GM23248 (cell line): ENCODE measurements around the gene TMEM14A. TPM values are rescaled to one million over a fixed set of nuclear protein-coding genes. Genes with fewer than 3 reads are reported as not detected.
A peak's percentile ranks its signal among the peaks of the same experiment; 100 is the strongest.

Experiments
- DNase-seq: peaks from one replicate; pipeline ENCODE4 v3.0.0-alpha.2; 2015
- H2AFZ ChIP-seq: fragments of 200-600 bp; sonication (generic); 2 replicates; pipeline ENCODE4 v1.6.1; 2016; ENCODE audit warnings: antibody characterized with exemption
- H3F3A ChIP-seq: fragments of 200-600 bp; sonication (generic); 2 replicates; pipeline ENCODE4 v1.6.1; 2016; ENCODE audit warnings: mild to moderate bottlenecking, antibody characterized with exemption, mixed run types; ENCODE audit not compliant: insufficient read depth
- H3K27ac ChIP-seq: fragments of 200-600 bp; sonication (generic); 2 replicates; pipeline ENCODE4 v1.5.1; 2016; ENCODE audit warnings: mild to moderate bottlenecking
- H3K27me3 ChIP-seq: fragments of 200-600 bp; sonication (generic); replicated peaks from 2 replicates; pipeline ENCODE4 v1.6.1; 2016; ENCODE audit warnings: mild to moderate bottlenecking; ENCODE audit not compliant: insufficient read depth
- H3K36me3 ChIP-seq: fragments of 200-600 bp; sonication (generic); 2 replicates; pipeline ENCODE4 v1.6.1; 2016; ENCODE audit warnings: low read depth, mild to moderate bottlenecking
- H3K4me1 ChIP-seq: fragments of 200-600 bp; sonication (generic); 2 replicates; pipeline ENCODE4 v1.6.1; 2016; ENCODE audit warnings: mild to moderate bottlenecking; ENCODE audit not compliant: insufficient read depth
- H3K4me2 ChIP-seq: fragments of 200-600 bp; sonication (generic); one replicate; pipeline ENCODE4 v1.6.1; 2016; ENCODE audit warnings: mild to moderate bottlenecking; ENCODE audit not compliant: unreplicated experiment
- H3K4me3 ChIP-seq: fragments of 200-600 bp; sonication (generic); 2 replicates; pipeline ENCODE4 v1.5.1; 2016; ENCODE audit warnings: mild to moderate bottlenecking
- H3K79me2 ChIP-seq: fragments of 200-600 bp; sonication (generic); 2 replicates; pipeline ENCODE4 v1.6.1; 2016; ENCODE audit warnings: mild to moderate bottlenecking; ENCODE audit not compliant: insufficient read depth
- H3K9ac ChIP-seq: fragments of 200-600 bp; sonication (generic); 2 replicates; pipeline ENCODE4 v1.6.1; 2016; ENCODE audit warnings: mild to moderate bottlenecking
- H3K9me2 ChIP-seq: fragments of 200-600 bp; sonication (generic); 2 replicates; pipeline ENCODE4 v1.6.1; 2016; ENCODE audit warnings: mixed run types, mild to moderate bottlenecking, moderate library complexity; ENCODE audit not compliant: insufficient read depth
- H3K9me3 ChIP-seq: fragments of 200-600 bp; sonication (generic); one replicate; pipeline ENCODE4 v1.6.1; 2017; ENCODE audit warnings: low read depth
- H4K20me1 ChIP-seq: fragments of 200-600 bp; sonication (generic); 2 replicates; pipeline ENCODE4 v1.6.0; 2016; ENCODE audit not compliant: insufficient read depth
- EZH2 ChIP-seq: fragments of 200-600 bp; sonication (generic); IDR thresholded peaks from 2 replicates; pipeline ENCODE4 v1.6.1; 2018; ENCODE audit warnings: antibody characterized with exemption, mild to moderate bottlenecking; ENCODE audit not compliant: insufficient read depth, poor library complexity, severe bottlenecking
- EZH2phosphoT487 ChIP-seq: fragments of 200-600 bp; sonication (generic); IDR thresholded peaks from 2 replicates; pipeline ENCODE4 v1.6.1; 2018; ENCODE audit warnings: antibody characterized with exemption, moderate library complexity, mild to moderate bottlenecking, low read depth; ENCODE audit not compliant: insufficient read depth
- WGBS, 2 experiments: methylation state at CpG; one replicate each; pipeline ENCODE4 v1.1.6; 2015 to 2017; ENCODE audit warnings: low lambda C conversion rate in 2 of 2, low coverage in 1 of 2; ENCODE audit errors: missing lambda C conversion rate in 2 of 2; 5-methylcytosine and 5-hydroxymethylcytosine counted together
- in situ Hi-C: fragments of 300-500 bp; cut with MboI; formaldehyde crosslinking; loops from 2 replicates; pipeline ENCODE4 v1.15.0; 2020
- polyA plus RNA-seq: library from polyadenylated mRNA; unstranded; fragments of >200 nt; fragmentation: Nextera tagmentation; extraction: Ambion mirVana; gene quantifications from 2 replicates; pipeline ENCODE4 v1.2.1, GENCODE V29; 2016
- total RNA-seq: library from RNA; depleted of rRNA; stranded (reverse); fragments of >200 nt; shearing (Covaris generic); gene quantifications from 2 replicates; pipeline ENCODE4 v1.2.3, GENCODE V29; 2014

Gene TMEM14A
- total and polyA plus RNA-seq, 2 experiments from 2014 or later, result 64.0 to 95.1 TPM

DNA sequence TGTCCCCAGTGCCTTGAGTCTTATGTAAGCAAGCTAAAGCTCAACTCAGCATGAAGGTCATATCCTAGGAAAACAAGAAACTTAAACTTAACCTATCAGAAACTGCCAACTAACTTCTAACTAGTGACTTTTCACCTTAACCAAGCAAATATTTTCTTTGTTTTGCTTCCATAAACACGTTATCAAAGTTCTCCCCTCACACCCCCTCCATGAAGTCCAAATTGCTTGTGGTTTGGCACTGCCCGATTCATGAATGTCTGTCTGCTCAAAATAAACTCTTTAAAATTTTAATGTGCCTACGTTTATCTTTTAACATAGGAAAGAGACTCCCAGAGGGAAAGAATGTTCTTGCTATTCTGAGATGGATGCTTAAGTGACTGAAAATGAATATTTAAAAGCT, 57.5 kb downstream of the TMEM14A start:
- Histone ChIP-seq H3K4me2 (no peak overlapping the region), H2AFZ (no peak overlapping the region), H3K79me2 (no peaks in the 10 kb centered on the region), H3K4me1 (peaks cover 35% of the 10 kb centered on the region), H3F3A (peaks cover 24% of the 10 kb centered on the region), H4K20me1 (no peaks in the 10 kb centered on the region), H3K27ac (no peak overlapping the region), H3K9ac (no peak overlapping the region), H3K36me3 (no peaks in the 10 kb centered on the region), H3K9me3 (no peaks in the 10 kb centered on the region), H3K27me3 (no peaks in the 10 kb centered on the region), H3K9me2 (no peaks in the 10 kb centered on the region), H3K4me3 (no peak overlapping the region)
- TF ChIP-seq EZH2phosphoT487 (no peak), EZH2 (no peak)
- peak; percentile 7 for DNase-seq
- 25 to 35% methylated on average over 3 of the region's 3 CpGs for WGBS, 2 experiments
- in situ Hi-C loops, result no loop called here

- H3K9ac ChIP-seq, result no peak overlapping the region
- no peaks in the 10 kb centered on the region for H3K9me2 ChIP-seq
- WGBS, 2 experiments, result 77 to 87% methylated on average over 1 of the region's 1 CpG
- H3K9me3 ChIP-seq, result no peaks in the 10 kb centered on the region
- H3K36me3 ChIP-seq, result no peaks in the 10 kb centered on the region
- no peaks in the 10 kb centered on the region for H4K20me1 ChIP-seq
- in situ Hi-C loops, result no loop called here
- TF ChIP-seq EZH2phosphoT487, result no peak
- no peak for TF ChIP-seq EZH2
- H3K4me3 ChIP-seq, result no peak overlapping the region
- DNase-seq, result no peak
- peaks cover 12% of the 10 kb centered on the region for H3F3A ChIP-seq
- no peak overlapping the region for H3K4me2 ChIP-seq
- H2AFZ ChIP-seq, result no peak overlapping the region
- no peak overlapping the region for H3K27ac ChIP-seq
- H3K79me2 ChIP-seq, result no peaks in the 10 kb centered on the region
- H3K4me1 ChIP-seq, result peaks cover 23% of the 10 kb centered on the region
- H3K27me3 ChIP-seq, result no peaks in the 10 kb centered on the region
These were observed 58.7 kb downstream of the TMEM14A start for GRCh38 chr6:52729576-52729975.

GRCh38 chr6:52731719-52732118, 60.8 kb downstream of the TMEM14A start:
- no peaks in the 10 kb centered on the region for H3K9me3 ChIP-seq
- no peak overlapping the region for H3K27ac ChIP-seq
- H3K27me3 ChIP-seq, result no peaks in the 10 kb centered on the region
- H3K9ac ChIP-seq, result no peak overlapping the region
- no peak for DNase-seq
- no peaks in the 10 kb centered on the region for H3F3A ChIP-seq
- no peak overlapping the region for H2AFZ ChIP-seq
- no peaks in the 10 kb centered on the region for H3K79me2 ChIP-seq
- H4K20me1 ChIP-seq, result no peaks in the 10 kb centered on the region
- 0 out of 2 replicates have a peak, but pooled peaks cover 4% of the 10 kb centered on the region for H3K4me1 ChIP-seq
- in situ Hi-C loops, result no loop called here
- TF ChIP-seq EZH2phosphoT487, result no peak
- TF ChIP-seq EZH2, result no peak
- 64 to 78% methylated on average over 6 of the region's 6 CpGs for WGBS, 2 experiments
- H3K4me2 ChIP-seq, result no peak overlapping the region
- H3K9me2 ChIP-seq, result no peaks in the 10 kb centered on the region
- no peak overlapping the region for H3K4me3 ChIP-seq
- H3K36me3 ChIP-seq, result no peaks in the 10 kb centered on the region

DNA sequence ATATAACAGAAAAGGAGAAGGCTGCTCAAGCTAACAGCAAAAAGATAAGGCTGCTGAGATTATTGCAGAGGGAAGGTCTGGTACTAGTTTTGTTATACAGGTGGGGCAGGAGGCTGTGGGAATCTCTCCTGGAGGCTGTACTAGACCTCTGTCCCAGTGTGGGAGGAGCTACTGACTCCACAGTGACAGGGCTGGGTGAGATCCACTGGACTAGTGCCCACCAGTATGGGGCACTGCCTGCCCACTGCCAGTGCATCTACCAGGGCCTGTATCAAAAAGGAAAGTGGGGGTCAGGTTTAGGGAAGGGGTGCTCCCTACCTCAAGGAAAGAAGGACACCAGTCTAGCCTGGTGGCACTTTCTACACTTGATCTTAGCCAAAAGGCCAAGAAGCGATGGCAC, 62.3 kb downstream of the TMEM14A start:
- H3K4me3 ChIP-seq, result no peak overlapping the region
- H2AFZ ChIP-seq, result no peak overlapping the region
- WGBS, 2 experiments, result 89 to 92% methylated on average over 1 of the region's 1 CpG
- H3K9me3 ChIP-seq, result no peaks in the 10 kb centered on the region
- H3K36me3 ChIP-seq, result no peaks in the 10 kb centered on the region
- no peak for DNase-seq
- TF ChIP-seq EZH2phosphoT487 (no peak), EZH2 (no peak)
- H3K27me3 ChIP-seq, result no peaks in the 10 kb centered on the region
- no peak overlapping the region for H3K27ac ChIP-seq
- no peaks in the 10 kb centered on the region for H3K79me2 ChIP-seq
- H3K4me1 ChIP-seq, result 0 out of 2 replicates have a peak, but pooled peaks cover 4% of the 10 kb centered on the region
- H3F3A ChIP-seq, result no peaks in the 10 kb centered on the region
- H3K4me2 ChIP-seq, result no peak overlapping the region
- no peak overlapping the region for H3K9ac ChIP-seq
- no peaks in the 10 kb centered on the region for H3K9me2 ChIP-seq
- H4K20me1 ChIP-seq, result no peaks in the 10 kb centered on the region
- in situ Hi-C loops, result no loop called here

DNA sequence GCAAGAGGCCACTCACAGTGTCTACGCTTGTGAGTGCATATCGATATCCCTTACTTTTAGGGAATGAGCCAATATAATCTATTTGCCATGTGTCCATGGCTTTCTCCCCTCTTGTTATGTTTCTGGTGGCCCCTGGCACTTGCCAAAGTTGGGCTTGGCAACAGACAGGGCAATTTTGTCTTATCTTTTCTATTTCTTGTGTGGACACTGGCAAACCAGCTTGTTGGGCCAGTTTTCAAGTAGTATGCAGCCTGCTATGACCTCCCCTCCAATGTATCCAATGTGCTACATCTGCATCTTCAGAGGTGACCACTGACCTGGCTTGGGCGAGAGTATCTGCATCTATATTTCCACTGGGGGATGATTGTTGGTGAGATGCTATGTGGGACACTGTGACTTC, 63.2 kb downstream of the TMEM14A start:
- WGBS, 2 experiments, result 75% methylated on average over 3 of the region's 3 CpGs
- DNase-seq, result no peak

More for the DNA sequence above, 63.2 kb downstream of the TMEM14A start:
- H3K36me3 ChIP-seq, result no peaks in the 10 kb centered on the region
- TF ChIP-seq EZH2 (no peak), EZH2phosphoT487 (no peak)
- H4K20me1 ChIP-seq, result no peaks in the 10 kb centered on the region
- no peak overlapping the region for H3K4me3 ChIP-seq
- no peaks in the 10 kb centered on the region for H3K79me2 ChIP-seq
- no peak overlapping the region for H2AFZ ChIP-seq
- H3K9ac ChIP-seq, result no peak overlapping the region
- H3K4me2 ChIP-seq, result no peak overlapping the region
- H3K27ac ChIP-seq, result no peak overlapping the region
- no peaks in the 10 kb centered on the region for H3K27me3 ChIP-seq
- H3K9me3 ChIP-seq, result no peaks in the 10 kb centered on the region
- in situ Hi-C loops, result no loop called here
- H3K9me2 ChIP-seq, result no peaks in the 10 kb centered on the region
- H3K4me1 ChIP-seq, result no peaks in the 10 kb centered on the region
- no peaks in the 10 kb centered on the region for H3F3A ChIP-seq
